Lower lobe of right lung (tissue), 2 donors: Measurements from ENCODE around the gene TMEM243. TPM values are rescaled to one million over a fixed set of nuclear protein-coding genes. Genes with fewer than 3 reads are reported as not detected.

ENCODE experiments used
- ATAC-seq, 2 donors: fragments of 200-7000 bp; cut with Tn5 transposase; one replicate each; pipeline ENCODE4 v1.9.1; 2020 to 2022; ENCODE audit warnings: mild to moderate bottlenecking in 2 of 2, moderate library complexity in 2 of 2
- DNase-seq: peaks from one replicate; pipeline ENCODE4 v3.0.0-alpha.2; 2020
- H3K27ac ChIP-seq: fragments of 200-600 bp; one replicate; pipeline ENCODE4 v1.8.0; 2022
- H3K27me3 ChIP-seq: fragments of 200-600 bp; one replicate; pipeline ENCODE4 v1.8.0; 2022; ENCODE audit warnings: low read depth
- H3K36me3 ChIP-seq: fragments of 200-600 bp; one replicate; pipeline ENCODE4 v1.8.0; 2022; ENCODE audit warnings: mild to moderate bottlenecking
- H3K4me1 ChIP-seq: fragments of 200-600 bp; one replicate; pipeline ENCODE4 v1.8.0; 2022
- H3K4me3 ChIP-seq: fragments of 200-600 bp; one replicate; pipeline ENCODE4 v1.8.0; 2022; ENCODE audit warnings: mild to moderate bottlenecking
- H3K9me3 ChIP-seq: fragments of 200-600 bp; one replicate; pipeline ENCODE4 v1.8.0; 2022
- CTCF ChIP-seq: fragments of 200-600 bp; IDR thresholded peaks from one replicate; pipeline ENCODE4 v1.8.0; 2022; ENCODE audit warnings: antibody characterized with exemption, mild to moderate bottlenecking
- intact Hi-C: fragments of 100-400 bp; cut with DNase I; formaldehyde crosslinking; loops from one replicate; pipeline ENCODE4 v1.11.0; 2022
- total RNA-seq: library from RNA; stranded (reverse); fragmentation: NEBNext Ultra II Directional; extraction: Animal tissue kit (Norgen Biotek cat#: 25700); gene quantifications from one replicate; pipeline ENCODE4 v1.2.1, GENCODE V29; 2021
- donor health status: DM: no; HTN: yes; CAD: no; lungs with severe emphysema.

TMEM243 gene
- total RNA-seq, 1 donor from 2014 or later, result 115 TPM

GRCh38 chr7:87171282-87171934 is 48.1 kb downstream of the TMEM243 start:
- DNase-seq, result no peak
- no peaks in the 10 kb centered on the region for H3K9me3 ChIP-seq
- no peak for TF ChIP-seq CTCF
- no peak for ATAC-seq
- no peaks in the 10 kb centered on the region for H3K27me3 ChIP-seq
- no peaks in the 10 kb centered on the region for H3K4me1 ChIP-seq
- no peak overlapping the region for H3K4me3 ChIP-seq
- intact Hi-C loops, result no loop called here
- H3K27ac ChIP-seq, result no peak overlapping the region
- H3K36me3 ChIP-seq, result peaks cover 100% of the 10 kb centered on the region

GRCh38 chr7:87170828-87171227 is 48.7 kb downstream of the TMEM243 start:
- intact Hi-C loops, result no loop called here
- ATAC-seq (no peak), DNase-seq (no peak)
- no peaks in the 10 kb centered on the region for H3K27me3 ChIP-seq
- H3K4me3 ChIP-seq, result no peak overlapping the region
- TF ChIP-seq CTCF, result no peak
- H3K4me1 ChIP-seq, result no peaks in the 10 kb centered on the region
- H3K9me3 ChIP-seq, result no peaks in the 10 kb centered on the region
- H3K27ac ChIP-seq, result no peak overlapping the region
- H3K36me3 ChIP-seq, result peaks cover 100% of the 10 kb centered on the region

GRCh38 chr7:87164433-87164832 is 55.1 kb downstream of the TMEM243 start:
- no peaks in the 10 kb centered on the region for H3K9me3 ChIP-seq
- DNase-seq (no peak), ATAC-seq (no peak)
- H3K4me1 ChIP-seq, result no peaks in the 10 kb centered on the region
- no peak for TF ChIP-seq CTCF
- intact Hi-C loops, result no loop called here
- H3K27me3 ChIP-seq, result no peaks in the 10 kb centered on the region
- no peak overlapping the region for H3K4me3 ChIP-seq
- peaks cover 64% of the 10 kb centered on the region for H3K36me3 ChIP-seq
- no peak overlapping the region for H3K27ac ChIP-seq

GRCh38 chr7:87159538-87159937 is 60.0 kb downstream of the TMEM243 start:
- intact Hi-C loops, result no loop called here

GRCh38 chr7:87156709-87157108 is 62.8 kb downstream of the TMEM243 start:
- H3K4me3 ChIP-seq, result peak overlapping the region; percentile 70
- H3K27ac ChIP-seq, result no peak overlapping the region
- no peak for TF ChIP-seq CTCF
- H3K27me3 ChIP-seq, result no peaks in the 10 kb centered on the region
- DNase-seq (no peak), ATAC-seq (no peak)
- intact Hi-C loops, result no loop called here
- no peaks in the 10 kb centered on the region for H3K9me3 ChIP-seq
- H3K4me1 ChIP-seq, result peaks cover 42% of the 10 kb centered on the region
- no peaks in the 10 kb centered on the region for H3K36me3 ChIP-seq

More at GRCh38 chr7:87159538-87159937, 60.0 kb downstream of the TMEM243 start:
- peaks cover 15% of the 10 kb centered on the region for H3K36me3 ChIP-seq
- no peaks in the 10 kb centered on the region for H3K27me3 ChIP-seq
- H3K27ac ChIP-seq, result no peak overlapping the region
- H3K4me1 ChIP-seq, result peaks cover 31% of the 10 kb centered on the region
- H3K9me3 ChIP-seq, result no peaks in the 10 kb centered on the region
- no peak for DNase-seq
- H3K4me3 ChIP-seq, result no peak overlapping the region
- no peak for TF ChIP-seq CTCF
- ATAC-seq, result no peak
